Neural cell (in vitro differentiated cells): ENCODE results near the gene TBCA. TPM values are rescaled to one million over a fixed set of nuclear protein-coding genes. Genes with fewer than 3 reads are reported as not detected.

Experiments
- H2AFZ ChIP-seq: fragments of 200-600, 300-800 bp; sonication (generic), shearing (Covaris generic); 2 replicates; pipeline ENCODE4 v1.6.0; 2014; ENCODE audit warnings: low read depth, mild to moderate bottlenecking, antibody characterized with exemption, low read length, moderate library complexity
- H3F3A ChIP-seq: fragments of 200-600 bp; shearing (Covaris generic); 2 replicates; pipeline ENCODE4 v1.6.1; 2016; ENCODE audit warnings: mild to moderate bottlenecking, moderate library complexity, mixed read lengths, antibody characterized with exemption, low read length; ENCODE audit not compliant: insufficient read depth, poor library complexity, severe bottlenecking
- H3K27ac ChIP-seq: fragments of 200-600, 300-800 bp; sonication (generic), shearing (Covaris generic); 2 replicates; pipeline ENCODE4 v1.5.1; 2014; ENCODE audit warnings: mild to moderate bottlenecking, low read length, moderate library complexity
- H3K27me3 ChIP-seq: fragments of 300-800, 200-600 bp; sonication (generic), shearing (Covaris generic); 2 replicates; pipeline ENCODE4 v1.6.0; 2014; ENCODE audit warnings: mild to moderate bottlenecking, low read depth, low read length, moderate library complexity; ENCODE audit not compliant: insufficient read depth
- H3K36me3 ChIP-seq: fragments of 300-800, 200-600 bp; sonication (generic), shearing (Covaris generic); 2 replicates; pipeline ENCODE4 v1.5.1; 2014; ENCODE audit warnings: mild to moderate bottlenecking, antibody characterized with exemption, low read length, moderate library complexity; ENCODE audit not compliant: insufficient read depth
- H3K4me2 ChIP-seq: fragments of 300-800, 200-600 bp; sonication (generic), shearing (Covaris generic); 2 replicates; pipeline ENCODE4 v1.6.0; 2014; ENCODE audit warnings: mild to moderate bottlenecking, low read length
- H3K4me3 ChIP-seq: fragments of 300-800, 200-600 bp; sonication (generic), shearing (Covaris generic); 2 replicates; pipeline ENCODE4 v1.5.1; 2014; ENCODE audit warnings: mild to moderate bottlenecking, low read length, moderate library complexity
- H3K79me2 ChIP-seq: fragments of 200-600 bp; shearing (Covaris generic); replicated peaks from 2 replicates; pipeline ENCODE4 v1.6.0; 2014; ENCODE audit warnings: mild to moderate bottlenecking, low read length, moderate library complexity; ENCODE audit not compliant: insufficient read depth
- H3K9ac ChIP-seq: fragments of 300-800, 200-600 bp; sonication (generic), shearing (Covaris generic); 2 replicates; pipeline ENCODE4 v1.6.1; 2016; ENCODE audit warnings: mild to moderate bottlenecking, low read length, mixed read lengths
- H3K9me2 ChIP-seq: fragments of 200-600 bp; shearing (Covaris generic); 2 replicates; pipeline ENCODE4 v1.6.1; 2016; ENCODE audit warnings: mild to moderate bottlenecking, low read length, mixed read lengths; ENCODE audit not compliant: insufficient read depth
- H3K9me3 ChIP-seq: fragments of 200-600, 300-800 bp; sonication (generic), shearing (Covaris generic); 2 replicates; pipeline ENCODE4 v1.6.1; 2016; ENCODE audit warnings: mild to moderate bottlenecking, mixed run types, low read length, moderate library complexity, mixed read lengths
- H4K20me1 ChIP-seq: fragments of 200-600 bp; shearing (Covaris generic); 2 replicates; pipeline ENCODE4 v1.6.1; 2016; ENCODE audit warnings: mild to moderate bottlenecking, mixed run types; ENCODE audit not compliant: insufficient read depth
- EP300 ChIP-seq: fragments of 450-650 bp; conservative IDR thresholded peaks from 2 replicates; pipeline ENCODE4 v1.6.1; 2014; ENCODE audit warnings: antibody characterized with exemption, mild to moderate bottlenecking, moderate library complexity; ENCODE audit not compliant: poor library complexity, severe bottlenecking
- EZH2 ChIP-seq: fragments of 200-600, 300-800 bp; shearing (Covaris generic), sonication (generic); IDR thresholded peaks from 2 replicates; pipeline ENCODE4 v1.6.1; 2014; ENCODE audit warnings: antibody characterized with exemption, low read length, borderline replicate concordance, mild to moderate bottlenecking; ENCODE audit not compliant: insufficient read depth, poor library complexity, severe bottlenecking
- MXI1 ChIP-seq: fragments of 450-650 bp; conservative IDR thresholded peaks from 2 replicates; pipeline ENCODE4 v1.6.1; 2014; ENCODE audit warnings: antibody characterized with exemption, mild to moderate bottlenecking; ENCODE audit not compliant: poor library complexity, severe bottlenecking
- POLR2AphosphoS5 ChIP-seq: IDR thresholded peaks from 2 replicates; pipeline ENCODE4 v1.6.1; 2012
- RAD21 ChIP-seq: fragments of 450-650 bp; conservative IDR thresholded peaks from 2 replicates; pipeline ENCODE4 v1.6.1; 2014; ENCODE audit warnings: antibody characterized with exemption, mild to moderate bottlenecking, moderate library complexity
- SMC3 ChIP-seq: fragments of 450-650 bp; conservative IDR thresholded peaks from 2 replicates; pipeline ENCODE4 v1.6.1; 2014; ENCODE audit warnings: antibody characterized with exemption, mild to moderate bottlenecking, moderate library complexity; ENCODE audit not compliant: poor library complexity
- TAF1 ChIP-seq: IDR thresholded peaks from 2 replicates; pipeline ENCODE4 v1.6.1; 2012; ENCODE audit warnings: low read depth
- polyA plus RNA-seq: library from polyadenylated mRNA; depleted of rRNA; stranded (reverse); fragments of >200 nt; gene quantifications from 2 replicates; pipeline ENCODE4 v1.2.3, GENCODE V29; 2014
- TF ChIP-seq, protein P1 (sequence below): fragments of 450-650 bp; IDR thresholded peaks from 2 replicates; pipeline ENCODE4 v1.5.1; 2014; ENCODE audit warnings: antibody characterized with exemption, mild to moderate bottlenecking, moderate library complexity; ENCODE audit not compliant: poor library complexity, severe bottlenecking
- TF ChIP-seq, protein P2 (sequence below): IDR thresholded peaks from 2 replicates; pipeline ENCODE4 v1.6.1; 2012; ENCODE audit warnings: borderline replicate concordance

The TBCA gene
- polyA plus RNA-seq, 1 donor from 2014 or later = 481 TPM

DNA sequence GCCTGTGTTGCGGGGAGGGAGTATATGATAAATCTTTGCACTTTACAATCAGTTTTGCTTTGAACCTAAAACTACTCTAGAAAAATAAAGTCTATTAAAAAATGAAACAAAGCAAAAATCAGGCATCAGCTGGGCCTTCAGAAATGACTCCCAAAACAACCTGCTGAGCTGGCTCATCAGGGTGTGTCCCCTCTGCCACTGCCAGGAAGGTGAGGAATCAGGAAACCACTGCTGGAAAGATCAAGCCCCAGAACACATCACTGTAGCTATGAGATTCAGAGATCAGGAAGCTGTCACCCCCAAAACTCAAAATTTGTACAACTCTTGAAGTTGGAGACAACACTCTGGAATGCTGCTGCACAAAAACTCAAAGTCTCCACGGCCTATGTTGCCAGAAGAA, 40.5 kb upstream of the TBCA start:
- H3K9me2 ChIP-seq = no peaks in the 10 kb centered on the region
- no peak overlapping the region for H2AFZ ChIP-seq
- H3K27ac ChIP-seq = no peak overlapping the region

DNA sequence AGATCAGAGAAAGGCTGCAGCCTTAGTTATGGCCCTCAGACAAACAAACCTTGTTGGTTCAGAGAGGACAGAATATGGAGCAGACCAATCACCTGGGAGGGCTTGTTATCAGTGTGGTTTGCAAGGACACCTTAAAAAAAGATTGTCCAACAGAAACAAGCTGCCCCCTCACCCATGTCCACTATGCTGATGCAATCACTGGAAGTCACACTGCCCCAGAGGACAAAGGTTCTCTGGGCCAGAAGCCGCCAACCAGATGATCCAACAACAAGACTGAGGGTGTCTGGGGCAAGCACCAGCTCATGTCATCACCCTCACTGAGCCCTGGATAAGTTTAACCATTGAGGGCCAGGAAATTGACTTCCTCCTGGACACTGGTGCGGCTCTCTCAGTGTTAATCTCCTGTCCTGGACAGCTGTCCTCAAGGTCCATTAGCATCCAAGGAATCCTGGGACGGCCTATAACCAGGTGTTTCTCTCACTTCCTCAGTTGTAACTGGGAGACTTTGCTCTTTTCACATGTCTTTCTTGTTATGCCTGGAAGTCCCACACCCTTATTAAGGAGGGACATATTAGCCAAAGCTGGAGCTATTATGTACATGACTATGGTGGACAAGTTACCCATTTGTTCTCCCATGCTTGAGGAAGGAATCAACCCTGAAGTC, 36.9 kb upstream of the TBCA start:
- no peaks in the 10 kb centered on the region for H3K9me2 ChIP-seq
- H3K27ac ChIP-seq = no peak overlapping the region
- H3K79me2 ChIP-seq = no peaks in the 10 kb centered on the region
- H3K36me3 ChIP-seq = no peaks in the 10 kb centered on the region
- no peaks in the 10 kb centered on the region for H3K27me3 ChIP-seq
- H3K4me2 ChIP-seq = no peak overlapping the region
- no peaks in the 10 kb centered on the region for H4K20me1 ChIP-seq
- TF ChIP-seq, protein P1, sequence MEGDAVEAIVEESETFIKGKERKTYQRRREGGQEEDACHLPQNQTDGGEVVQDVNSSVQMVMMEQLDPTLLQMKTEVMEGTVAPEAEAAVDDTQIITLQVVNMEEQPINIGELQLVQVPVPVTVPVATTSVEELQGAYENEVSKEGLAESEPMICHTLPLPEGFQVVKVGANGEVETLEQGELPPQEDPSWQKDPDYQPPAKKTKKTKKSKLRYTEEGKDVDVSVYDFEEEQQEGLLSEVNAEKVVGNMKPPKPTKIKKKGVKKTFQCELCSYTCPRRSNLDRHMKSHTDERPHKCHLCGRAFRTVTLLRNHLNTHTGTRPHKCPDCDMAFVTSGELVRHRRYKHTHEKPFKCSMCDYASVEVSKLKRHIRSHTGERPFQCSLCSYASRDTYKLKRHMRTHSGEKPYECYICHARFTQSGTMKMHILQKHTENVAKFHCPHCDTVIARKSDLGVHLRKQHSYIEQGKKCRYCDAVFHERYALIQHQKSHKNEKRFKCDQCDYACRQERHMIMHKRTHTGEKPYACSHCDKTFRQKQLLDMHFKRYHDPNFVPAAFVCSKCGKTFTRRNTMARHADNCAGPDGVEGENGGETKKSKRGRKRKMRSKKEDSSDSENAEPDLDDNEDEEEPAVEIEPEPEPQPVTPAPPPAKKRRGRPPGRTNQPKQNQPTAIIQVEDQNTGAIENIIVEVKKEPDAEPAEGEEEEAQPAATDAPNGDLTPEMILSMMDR = no peak
- TF ChIP-seq, protein P2, sequence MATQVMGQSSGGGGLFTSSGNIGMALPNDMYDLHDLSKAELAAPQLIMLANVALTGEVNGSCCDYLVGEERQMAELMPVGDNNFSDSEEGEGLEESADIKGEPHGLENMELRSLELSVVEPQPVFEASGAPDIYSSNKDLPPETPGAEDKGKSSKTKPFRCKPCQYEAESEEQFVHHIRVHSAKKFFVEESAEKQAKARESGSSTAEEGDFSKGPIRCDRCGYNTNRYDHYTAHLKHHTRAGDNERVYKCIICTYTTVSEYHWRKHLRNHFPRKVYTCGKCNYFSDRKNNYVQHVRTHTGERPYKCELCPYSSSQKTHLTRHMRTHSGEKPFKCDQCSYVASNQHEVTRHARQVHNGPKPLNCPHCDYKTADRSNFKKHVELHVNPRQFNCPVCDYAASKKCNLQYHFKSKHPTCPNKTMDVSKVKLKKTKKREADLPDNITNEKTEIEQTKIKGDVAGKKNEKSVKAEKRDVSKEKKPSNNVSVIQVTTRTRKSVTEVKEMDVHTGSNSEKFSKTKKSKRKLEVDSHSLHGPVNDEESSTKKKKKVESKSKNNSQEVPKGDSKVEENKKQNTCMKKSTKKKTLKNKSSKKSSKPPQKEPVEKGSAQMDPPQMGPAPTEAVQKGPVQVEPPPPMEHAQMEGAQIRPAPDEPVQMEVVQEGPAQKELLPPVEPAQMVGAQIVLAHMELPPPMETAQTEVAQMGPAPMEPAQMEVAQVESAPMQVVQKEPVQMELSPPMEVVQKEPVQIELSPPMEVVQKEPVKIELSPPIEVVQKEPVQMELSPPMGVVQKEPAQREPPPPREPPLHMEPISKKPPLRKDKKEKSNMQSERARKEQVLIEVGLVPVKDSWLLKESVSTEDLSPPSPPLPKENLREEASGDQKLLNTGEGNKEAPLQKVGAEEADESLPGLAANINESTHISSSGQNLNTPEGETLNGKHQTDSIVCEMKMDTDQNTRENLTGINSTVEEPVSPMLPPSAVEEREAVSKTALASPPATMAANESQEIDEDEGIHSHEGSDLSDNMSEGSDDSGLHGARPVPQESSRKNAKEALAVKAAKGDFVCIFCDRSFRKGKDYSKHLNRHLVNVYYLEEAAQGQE = no peak
- TF ChIP-seq RAD21 (no peak), SMC3 (no peak), POLR2AphosphoS5 (no peak), EP300 (no peak), TAF1 (no peak), EZH2 (no peak), MXI1 (no peak)
- H3K4me3 ChIP-seq = no peak overlapping the region
- H3K9me3 ChIP-seq = no peaks in the 10 kb centered on the region
- H2AFZ ChIP-seq = no peak overlapping the region
- H3K9ac ChIP-seq = no peak overlapping the region
- H3F3A ChIP-seq = no peaks in the 10 kb centered on the region

More for the DNA sequence above, 40.5 kb upstream of the TBCA start:
- Histone ChIP-seq H3K36me3 (no peaks in the 10 kb centered on the region), H3K27me3 (no peaks in the 10 kb centered on the region), H3K9ac (no peak overlapping the region), H3K79me2 (no peaks in the 10 kb centered on the region), H3F3A (no peaks in the 10 kb centered on the region), H3K9me3 (no peaks in the 10 kb centered on the region), H3K4me3 (no peak overlapping the region), H4K20me1 (no peaks in the 10 kb centered on the region), H3K4me2 (no peak overlapping the region)
- TF ChIP-seq POLR2AphosphoS5 (no peak), TAF1 (no peak), MXI1 (no peak), EP300 (no peak), EZH2 (no peak)
- TF ChIP-seq, protein P2 = no peak
